Measurements from ENCODE around the gene ANTXRL. TPM values are rescaled to one million over a fixed set of nuclear protein-coding genes. Genes with fewer than 3 reads are reported as not detected.
"Not testable (repeated sequence)": the region's sequence is repeated elsewhere in the genome, so short reads cannot be mapped to it uniquely, and the experiment has no call there.

The ANTXRL gene
- total RNA-seq = not detected

DNA sequence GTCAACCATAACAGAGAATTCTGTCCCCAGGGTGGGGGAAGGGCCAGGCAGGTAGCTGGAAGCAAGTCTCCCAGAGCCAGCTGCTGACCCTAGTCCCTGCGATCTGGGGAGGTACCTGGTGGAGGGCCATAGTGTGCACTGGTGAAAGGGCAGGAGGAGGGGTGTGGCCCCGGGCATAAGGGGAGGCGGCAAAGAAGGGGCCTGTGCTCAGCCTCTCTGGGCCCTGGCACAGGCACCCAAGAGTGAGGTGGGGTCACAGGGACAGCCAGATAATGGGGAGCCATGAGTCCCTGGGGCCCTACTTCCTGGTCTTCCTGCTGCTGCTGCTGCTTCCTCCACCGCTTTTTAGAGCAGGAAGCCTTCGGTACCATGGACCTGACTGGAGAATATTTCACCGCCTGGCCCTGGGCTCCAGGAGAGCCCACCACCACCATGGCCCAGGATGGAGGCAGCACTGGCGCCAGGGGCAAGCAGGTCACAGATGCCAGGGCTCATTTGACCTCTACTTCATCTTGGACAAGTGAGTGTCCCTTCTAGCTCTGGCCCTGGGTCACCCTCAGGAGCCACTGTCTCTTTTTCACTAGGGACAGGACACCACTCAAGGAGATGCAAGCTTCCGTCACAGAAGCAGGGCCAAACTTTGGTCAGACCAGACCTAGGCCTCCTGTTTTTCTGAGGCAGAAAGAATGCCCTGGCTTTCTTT is at the start of gene ANTXRL:
Gene ANTXRL, plus strand, starts transcription at position 7 of the 703 bp plus-strand sequence. Its CDS starts 266 bp downstream, at position 273.
- no peak for DNase-seq

DNA sequence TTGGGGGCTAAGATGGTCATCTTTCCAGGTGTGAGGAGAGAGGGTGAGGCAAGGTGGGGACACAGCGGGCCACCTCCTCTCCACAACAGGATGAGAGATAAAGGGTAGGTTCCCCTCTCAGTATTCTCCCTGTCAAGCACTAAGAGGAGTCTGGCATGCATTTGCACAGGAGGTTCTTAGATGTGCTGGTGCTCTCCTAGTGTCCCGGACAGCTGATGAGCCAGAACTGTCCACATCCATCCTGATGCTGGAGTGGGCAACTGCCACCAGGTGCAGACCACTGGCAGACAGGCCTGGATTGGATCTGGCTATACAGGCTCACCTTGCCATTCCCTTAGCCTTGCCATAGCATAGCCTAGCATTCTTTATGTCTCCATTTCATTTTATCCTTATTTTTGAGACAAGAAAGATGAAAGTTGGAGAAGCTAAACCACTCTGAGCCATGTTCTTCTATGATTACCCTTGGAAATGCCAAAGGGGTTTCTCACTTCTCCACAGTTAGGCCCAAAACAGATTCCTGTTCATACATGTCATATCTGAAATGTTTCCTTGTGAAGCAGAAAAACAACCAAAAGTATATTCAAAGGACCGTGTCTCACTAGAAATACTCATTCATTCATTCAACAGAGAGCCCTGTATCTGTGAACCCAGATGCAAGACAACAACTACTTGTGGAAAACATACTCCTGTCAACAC is 48.8 kb upstream of the ANTXRL start:
- no peak for DNase-seq

DNA sequence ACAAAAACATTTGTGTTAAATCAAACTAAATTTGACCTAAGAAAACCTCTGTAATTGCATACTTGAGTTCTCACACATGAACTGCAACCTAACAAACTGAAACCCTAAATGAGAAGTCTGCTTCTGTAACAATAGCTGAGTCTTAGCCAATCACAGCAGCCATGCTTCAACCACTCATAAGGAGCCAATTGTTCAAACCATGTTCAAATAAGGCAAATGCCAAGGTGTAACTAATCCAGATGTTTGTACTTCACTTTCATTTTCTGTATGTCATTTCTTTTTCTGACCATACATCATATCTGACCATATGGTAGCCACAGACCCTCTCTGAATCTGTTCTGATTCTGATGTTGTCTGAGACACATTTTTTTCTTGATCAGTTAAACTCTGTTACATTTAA is 47.5 kb upstream of the ANTXRL start:
- no peak for DNase-seq

DNA sequence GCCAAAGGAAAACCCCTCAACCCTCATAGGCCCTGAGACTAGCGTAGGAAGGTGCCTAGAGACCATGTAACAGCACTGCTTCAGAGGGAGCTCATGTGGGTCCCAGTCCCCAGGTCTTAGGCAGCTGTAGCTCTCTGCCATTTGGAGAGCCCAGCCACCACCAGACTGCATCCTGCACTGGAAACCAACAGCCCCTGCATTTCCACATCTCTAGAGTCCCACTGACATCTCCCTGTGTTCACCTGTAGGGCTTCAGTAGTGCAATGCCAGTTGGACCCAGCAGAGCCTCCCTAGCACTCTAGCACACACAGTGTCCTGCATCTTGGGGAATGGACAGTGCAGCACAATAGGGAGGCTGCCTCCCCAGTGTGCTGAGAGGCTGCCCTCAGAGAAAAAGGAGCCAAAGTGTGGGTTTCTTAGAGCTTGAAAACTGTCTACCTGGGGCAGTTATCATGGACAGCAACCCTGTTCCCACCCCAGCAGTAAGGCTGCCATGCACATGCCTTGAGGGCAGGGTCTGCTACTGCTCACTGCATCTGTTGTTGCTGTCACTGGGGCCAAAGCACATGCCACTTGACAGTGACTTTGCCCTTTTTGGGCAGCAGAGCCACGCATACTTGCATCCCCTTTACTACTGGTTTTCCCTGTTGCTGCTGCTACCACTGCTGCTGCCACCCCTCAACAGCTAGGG is 46.7 kb upstream of the ANTXRL start:
- DNase-seq = no peak

DNA sequence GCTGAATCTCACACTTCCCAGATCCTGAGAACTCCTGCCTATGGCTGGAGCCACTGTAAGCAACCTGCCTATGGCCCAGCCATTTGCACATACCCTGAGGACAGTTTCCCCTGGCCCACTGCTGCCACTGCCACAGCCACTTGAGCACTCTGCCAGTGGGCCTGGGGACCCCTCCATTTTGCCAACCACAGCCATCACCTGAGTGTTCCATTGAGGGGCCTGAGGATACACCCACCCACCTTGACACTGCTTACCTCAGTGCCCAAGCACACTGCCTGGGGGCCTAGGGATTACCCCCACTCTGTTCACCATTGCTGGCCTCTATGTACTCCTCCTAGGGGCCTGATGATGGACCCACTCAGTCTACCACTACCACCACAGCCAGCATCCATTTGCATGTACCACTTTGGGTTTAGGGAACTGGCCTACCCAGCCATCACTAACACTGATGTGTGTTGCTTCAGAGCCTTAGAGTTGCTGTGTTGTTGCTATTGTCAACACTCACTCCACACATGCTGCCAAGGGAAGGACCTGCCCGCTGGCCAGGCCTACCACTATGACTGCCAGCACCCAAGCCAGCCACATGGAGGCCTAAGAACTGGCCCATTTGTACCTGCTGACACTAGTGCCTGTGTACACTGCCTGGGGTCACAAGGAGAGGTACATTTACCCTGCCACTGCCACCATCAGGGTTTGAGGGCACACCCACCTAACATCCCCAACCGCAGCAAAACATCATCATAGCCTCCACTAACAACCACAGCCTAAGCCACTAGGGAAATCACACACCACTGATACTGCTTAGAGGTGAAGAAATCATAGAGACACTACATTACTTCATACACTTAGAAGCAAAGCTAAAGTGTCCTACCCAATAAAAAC is 45.9 kb upstream of the ANTXRL start:
- DNase-seq = no peak

DNA sequence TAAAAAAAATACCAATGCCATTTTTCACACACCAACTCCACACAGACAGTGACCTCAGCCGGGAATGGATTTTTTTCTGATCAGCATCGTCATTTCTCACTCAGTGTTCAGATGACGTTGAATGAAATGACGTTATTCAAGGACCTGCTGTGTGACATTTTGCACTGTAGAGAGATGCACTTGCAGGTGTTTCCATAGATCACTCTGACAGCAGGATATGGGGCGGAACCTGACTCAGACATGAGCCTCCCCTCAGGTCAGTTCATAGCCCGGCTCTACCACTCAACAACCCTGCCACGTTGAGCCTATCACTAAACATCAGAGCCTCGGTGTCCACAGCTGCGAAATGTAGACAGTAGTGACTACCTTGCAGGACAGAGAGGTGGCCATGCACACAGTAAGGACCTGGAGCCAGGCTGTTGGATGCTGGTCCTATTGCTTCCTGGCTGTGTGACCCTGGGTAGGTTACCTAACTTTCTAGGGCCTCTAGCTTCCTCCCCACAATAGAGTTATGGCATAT is 41.4 kb upstream of the ANTXRL start:
- DNase-seq = no peak

DNA sequence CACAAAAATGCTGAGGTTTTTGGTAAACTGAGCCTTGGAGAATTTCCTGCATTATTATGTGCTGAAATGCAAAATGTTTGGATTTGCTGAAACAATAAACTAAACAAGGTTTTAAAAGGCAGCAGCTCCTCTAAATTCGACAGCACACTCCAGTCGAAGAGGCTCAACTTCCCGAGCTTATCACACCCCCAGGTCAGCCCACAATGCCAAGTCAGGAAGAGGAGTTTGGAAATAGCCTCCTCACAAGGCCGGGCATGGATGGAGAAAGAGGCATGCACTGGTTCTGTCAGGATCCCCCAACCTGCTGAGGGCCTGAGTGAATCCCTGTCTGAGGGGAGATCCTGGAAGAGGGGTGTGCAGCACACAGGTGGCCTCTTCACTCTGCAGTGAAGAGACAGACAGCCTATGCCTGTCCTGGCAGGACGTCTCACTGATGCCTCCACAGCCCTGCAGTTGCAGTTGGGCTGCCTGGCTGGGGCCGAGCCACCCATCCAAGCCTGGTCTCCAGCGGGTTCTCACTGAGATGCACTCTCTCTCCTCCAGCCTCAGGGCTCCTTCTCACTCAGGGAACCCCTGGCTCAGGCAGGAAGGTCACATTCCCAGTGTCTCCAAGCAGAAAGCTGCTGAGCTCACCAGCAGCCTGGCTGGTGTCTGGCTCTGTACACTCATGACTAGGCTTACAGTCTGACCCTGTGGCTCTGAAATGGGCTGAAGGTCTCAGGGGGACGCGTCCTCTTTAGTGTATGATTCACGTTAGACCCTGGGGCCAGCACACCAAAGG is 40.2 kb upstream of the ANTXRL start:
- not testable (repeated sequence) for DNase-seq

DNA sequence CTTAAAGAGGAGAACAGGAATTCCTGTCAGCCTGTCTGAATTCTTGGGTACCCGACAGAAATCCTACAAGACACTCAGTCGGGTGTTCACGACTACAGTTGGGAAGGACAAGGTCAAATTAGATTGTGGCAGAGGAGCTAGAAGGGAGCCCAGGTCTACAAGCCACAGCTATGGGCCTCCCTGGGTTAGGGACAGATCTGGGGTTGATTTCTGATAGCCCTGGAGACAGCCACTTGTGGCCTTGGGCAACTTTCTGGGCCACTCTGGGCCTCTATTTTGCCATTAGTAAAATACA is 39.7 kb upstream of the ANTXRL start:
- DNase-seq = no peak

DNA sequence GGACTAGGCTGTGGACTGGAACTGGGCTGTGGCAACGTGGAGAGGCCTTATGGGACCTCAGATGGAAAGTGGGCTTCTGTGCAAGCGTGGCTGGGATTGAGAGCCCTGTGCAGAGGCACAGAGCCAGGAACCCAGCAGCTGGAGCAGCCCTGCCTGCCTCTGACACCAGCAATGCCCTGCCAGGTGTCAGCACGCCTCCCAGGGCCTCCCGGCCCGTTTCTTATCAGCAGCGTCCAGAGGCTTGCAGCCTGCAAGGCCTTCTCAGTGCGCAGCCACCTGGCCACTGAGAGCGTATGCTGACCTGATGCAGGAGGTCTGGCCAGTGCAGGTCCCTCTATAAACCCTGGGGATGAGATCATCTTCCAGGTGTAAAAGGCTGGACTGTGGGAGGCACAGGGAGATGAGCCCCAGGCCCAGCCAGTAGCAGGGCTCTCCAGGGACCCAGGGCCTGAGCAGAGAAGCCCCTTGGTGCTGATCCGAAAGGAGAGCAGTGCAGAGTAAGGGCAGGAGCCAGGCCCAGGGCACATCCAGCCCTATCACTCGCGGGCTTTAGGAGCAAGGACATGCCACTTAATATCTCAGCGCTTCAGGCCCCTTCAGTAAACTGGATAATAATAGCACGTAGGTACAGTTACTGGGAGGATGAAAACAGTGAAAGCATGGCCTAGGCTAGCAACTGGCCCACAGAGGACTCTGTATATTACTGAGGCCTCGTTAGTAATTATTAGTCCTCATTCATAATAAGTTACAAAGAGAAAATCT is 38.8 kb upstream of the ANTXRL start:
- peak; percentile 71 for DNase-seq

DNA sequence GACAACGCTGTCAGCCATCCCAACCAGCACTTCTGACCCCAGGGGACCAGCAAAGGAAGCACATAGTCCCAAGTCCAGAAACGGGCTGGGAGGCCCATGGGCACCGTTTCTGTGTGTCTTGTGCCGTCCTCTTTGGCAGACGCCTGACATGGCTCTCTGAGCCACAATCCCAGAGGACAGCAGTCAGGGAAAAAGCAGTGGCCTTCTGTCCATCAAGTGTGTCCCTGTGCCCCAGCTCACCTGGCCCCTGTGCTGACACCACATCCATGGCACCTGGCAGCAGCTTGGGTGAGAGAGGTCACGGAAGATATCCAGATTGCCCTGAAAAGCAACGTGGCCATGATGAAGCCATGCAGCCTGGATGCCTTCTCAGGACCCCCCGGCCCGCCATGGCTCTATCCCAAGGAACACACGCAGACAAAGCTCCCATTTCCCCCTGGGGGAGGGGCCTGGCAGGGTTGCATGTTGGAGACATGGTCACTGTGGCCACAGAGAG is 38.1 kb upstream of the ANTXRL start:
- no peak for DNase-seq

DNA sequence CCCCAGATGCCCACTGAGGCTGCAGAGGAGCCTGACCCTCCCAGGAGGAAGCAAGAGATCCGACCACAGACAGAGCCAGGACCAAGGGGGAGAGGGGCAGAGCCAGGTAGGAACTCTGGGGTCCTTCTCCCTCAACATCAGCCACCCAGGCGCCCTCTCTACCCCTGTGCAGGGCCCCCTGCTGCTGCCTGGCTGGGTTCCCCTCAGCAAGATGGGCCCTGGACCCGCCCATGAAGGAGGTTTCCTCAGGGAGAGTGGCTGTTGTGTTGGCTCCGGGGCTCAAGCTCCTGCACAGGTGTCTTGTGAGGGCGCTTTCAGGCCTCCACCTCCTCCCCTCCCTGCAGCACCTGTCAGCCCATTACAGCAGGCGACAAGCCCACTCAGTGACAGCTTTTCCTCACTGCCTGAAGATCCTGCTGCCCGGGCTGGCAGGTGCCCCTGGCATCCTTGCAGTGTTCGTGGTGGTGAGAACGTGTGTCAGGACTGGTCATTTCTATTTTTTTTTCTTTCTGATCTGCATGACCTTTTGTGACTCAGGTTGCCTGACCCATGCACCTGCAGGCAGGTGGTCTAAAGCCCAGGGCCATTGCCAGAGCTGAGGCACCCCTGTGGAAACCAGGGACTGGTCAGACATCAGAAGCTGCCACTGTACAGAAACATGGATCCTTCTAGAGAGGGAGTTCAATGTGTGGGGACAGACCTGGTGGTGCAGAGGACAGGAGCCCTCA is 37.0 kb upstream of the ANTXRL start:
- not testable (repeated sequence) for DNase-seq

DNA sequence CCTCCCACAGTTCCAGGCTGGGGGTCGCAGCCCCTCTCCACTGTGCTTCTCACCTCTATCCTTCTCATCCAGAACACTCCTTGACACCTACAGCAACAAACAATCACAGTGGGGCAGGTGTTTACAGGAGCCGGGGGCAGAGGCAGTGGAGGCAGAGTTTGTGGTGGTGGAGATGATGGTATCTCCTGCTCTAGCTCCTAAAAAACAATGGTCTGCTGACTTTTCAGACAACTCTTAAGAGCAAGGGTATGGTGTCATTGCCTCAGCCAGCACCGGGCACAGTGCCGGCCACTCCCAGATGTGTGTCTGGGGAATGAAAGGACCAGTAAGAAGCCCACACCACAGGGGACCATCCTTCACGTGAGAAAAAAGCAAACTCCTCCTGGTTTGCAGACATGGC is 36.3 kb upstream of the ANTXRL start:
- DNase-seq = no peak

DNA sequence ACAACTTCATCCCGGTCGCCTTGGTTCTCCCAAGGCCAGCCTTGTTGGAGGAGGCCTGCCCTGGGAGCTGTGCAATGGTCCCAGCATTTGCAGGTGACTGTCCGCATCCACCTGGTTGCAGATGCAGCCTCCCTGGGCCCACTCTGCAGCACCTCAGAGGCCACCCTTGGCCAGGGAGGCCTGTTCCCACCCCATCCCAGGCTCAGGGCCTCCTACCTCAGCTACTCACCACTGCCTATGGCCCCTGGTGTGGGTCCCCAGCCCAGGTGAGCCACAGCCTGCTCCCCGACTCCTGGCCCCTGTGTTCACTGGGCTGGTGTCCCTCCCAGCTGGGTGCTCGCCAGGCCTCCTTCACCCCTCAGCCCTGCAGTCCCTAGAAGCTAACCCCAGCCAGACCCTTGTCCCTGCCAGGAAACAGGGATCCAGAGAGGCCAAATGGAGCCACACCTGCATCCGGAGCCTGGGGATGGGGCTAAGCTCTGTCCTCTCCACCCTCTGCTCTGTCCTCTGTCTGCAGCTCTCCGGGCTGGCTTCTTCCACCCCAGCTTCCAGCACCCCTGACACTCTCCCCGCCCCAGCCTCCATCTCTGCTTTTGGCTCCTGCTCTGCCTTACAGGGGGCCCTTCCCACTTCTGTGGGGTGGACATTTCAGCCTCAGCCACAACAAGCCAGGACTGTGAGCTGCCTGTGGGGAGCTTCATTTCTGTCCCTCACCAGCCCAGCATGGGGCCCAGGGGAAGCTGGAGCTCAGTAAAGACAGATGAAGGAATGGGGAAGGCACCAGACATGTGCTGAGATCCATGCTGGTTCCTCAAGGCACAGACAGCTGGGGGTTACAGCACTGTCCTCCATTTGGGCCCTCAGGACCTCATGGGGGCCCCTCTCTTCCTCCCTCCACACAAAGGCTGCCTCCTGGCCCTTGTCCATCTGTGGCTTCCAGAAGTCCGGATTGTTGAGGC is 35.6 kb upstream of the ANTXRL start:
- DNase-seq = no peak

DNA sequence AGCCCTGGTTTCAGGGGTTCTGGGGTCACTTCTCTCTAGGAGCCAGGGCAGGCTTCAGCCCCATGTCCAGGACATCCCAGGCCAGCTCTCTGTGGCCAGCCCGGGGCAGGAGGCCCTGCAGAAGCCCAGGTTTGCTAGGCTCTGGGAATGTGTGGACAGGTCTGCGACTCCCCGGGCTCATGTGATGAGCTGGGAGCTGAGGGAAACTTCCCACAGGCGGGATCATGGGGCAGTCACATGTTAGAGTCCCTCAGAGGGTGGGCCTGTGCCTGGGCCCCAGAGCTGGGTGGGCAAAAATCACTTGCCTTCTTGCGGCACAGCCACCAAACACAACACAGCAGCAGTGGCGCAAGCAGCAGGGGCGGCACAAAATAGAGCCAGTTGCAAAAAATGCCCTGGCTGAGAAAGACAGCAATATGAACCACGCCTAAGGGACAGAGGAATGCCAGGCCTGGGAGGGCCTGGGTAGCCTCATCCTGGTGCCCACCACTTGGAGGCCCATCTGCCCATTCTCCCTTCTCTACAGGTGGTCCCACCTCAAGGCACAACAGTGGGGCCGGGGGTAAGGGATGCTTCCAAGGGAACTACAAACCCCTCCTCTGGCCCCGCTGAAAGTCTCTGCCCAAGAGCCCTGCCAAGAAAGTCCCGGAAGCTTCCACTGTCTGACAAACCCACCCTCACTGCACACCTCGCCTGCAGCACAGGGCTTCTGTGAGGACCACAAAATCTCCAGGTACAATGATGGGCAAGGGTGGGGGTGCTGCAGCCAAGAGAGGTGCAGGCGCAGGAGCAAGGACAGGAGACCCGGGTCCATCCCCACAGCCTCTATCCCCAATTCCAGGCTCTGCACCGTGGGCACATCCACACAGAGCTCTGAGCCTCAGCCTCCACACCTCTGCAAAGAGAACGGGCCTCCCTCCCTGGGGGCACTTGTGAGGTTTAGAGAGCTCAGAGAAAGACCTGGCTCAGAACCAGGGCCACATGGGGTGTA is 34.6 kb upstream of the ANTXRL start:
- no peak for DNase-seq

DNA sequence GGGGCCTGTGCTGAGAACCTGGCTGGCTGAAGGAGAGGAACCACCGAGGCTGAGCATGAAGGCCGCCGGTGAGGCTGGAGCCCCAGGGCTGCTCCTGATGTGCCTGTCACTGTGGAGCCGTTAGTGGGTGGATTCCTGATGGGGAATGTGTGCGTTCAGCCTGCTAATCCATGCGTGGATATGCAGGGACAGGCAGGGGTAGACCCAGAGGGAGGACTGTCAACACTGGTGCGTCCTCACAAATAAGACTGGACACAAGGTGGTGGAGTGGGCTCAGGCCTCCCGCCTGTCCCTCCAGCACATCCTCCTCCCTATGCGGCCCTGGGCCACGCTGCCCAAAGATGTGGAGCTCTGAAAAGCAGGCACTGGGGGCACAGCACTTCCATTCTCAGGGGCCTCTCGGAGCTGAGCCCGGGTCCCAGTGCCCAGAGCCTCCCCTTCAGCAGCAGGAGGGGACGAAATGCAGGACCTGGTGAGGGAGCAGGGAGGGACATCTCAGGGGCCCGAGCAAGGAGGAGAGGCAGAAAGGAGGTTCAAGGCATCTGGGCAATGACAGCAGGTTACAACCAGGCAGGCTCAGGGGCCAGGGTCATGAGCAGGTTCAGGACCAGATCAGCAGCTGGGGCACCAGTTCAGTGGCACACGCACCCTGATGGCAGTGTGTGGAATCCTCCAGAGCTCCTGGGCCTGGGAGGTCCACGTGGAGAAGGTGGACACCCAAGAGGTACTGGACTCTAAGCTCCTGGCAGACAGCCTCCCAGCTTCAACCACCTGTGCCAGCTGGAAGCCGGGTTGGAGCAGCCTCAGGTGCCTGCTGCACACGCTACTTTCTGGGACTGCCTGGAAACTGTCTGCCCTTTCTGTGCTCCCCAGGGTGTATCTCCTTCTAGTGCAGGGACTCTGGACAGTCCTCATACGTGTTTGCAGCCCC is 33.5 kb upstream of the ANTXRL start:
- DNase-seq = no peak

DNA sequence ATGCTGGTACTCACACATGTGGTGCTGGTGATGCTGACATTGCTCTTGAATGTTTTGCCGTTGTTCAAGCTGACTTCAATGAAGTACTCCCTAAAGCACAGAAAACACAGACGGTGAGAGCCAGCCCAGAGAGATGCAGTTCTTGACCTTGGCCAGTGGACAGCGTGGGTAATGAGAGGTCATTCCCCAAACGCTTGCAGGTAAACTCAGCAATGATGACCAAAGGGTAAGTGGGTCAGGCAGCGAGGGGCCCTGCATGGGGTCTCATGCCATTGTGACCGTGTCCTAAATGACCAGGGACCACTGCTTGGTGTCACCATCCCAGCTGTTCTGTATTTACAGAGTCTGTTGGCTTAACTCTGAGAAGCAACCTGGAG is 32.8 kb upstream of the ANTXRL start:
- no peak for DNase-seq

Measured in tongue (tissue), 2 donors.